ENCODE data around the gene TULP4.

TULP4 gene

GRCh38 chr6:158438226-158438625, 126.0 kb downstream of the TULP4 start:
- no peak overlapping the region for H3K27ac ChIP-seq
- TF ChIP-seq CTCF (conservative IDR thresholded peaks at IDR 0.05; ENCODE audit: low read depth) = no peak
- ChIA-PET CTCF (no interaction called here), POLR2A (ENCODE audit: low non-redundant PET) (no interaction called here)
- no peak for DNase-seq (ENCODE audit: low spot score)

GRCh38 chr6:158439255-158439654, 127.0 kb downstream of the TULP4 start:
- CTCF ChIA-PET = interaction anchor here (0.6 kb wide), 1 partner anchor 40 kb away, joined by 3 read pairs; no protein-coding TSS in a partner anchor
- POLR2A ChIA-PET (ENCODE audit: low non-redundant PET) = no interaction called here
- TF ChIP-seq CTCF (conservative IDR thresholded peaks at IDR 0.05; ENCODE audit: low read depth) = no peak
- no peak overlapping the region for H3K27ac ChIP-seq
- no peak for DNase-seq (ENCODE audit: low spot score)

- no peak for TF ChIP-seq CTCF (conservative IDR thresholded peaks at IDR 0.05; ENCODE audit: low read depth)
- CTCF ChIA-PET = no interaction called here
- no peak overlapping the region for H3K27ac ChIP-seq
- no peak for DNase-seq (ENCODE audit: low spot score)
- POLR2A ChIA-PET (ENCODE audit: low non-redundant PET) = no interaction called here
Observed at GRCh38 chr6:158441716-158442215, 129.5 kb downstream of the TULP4 start.

GRCh38 chr6:158442306-158442705, 130.0 kb downstream of the TULP4 start:
- ChIA-PET POLR2A (ENCODE audit: low non-redundant PET) (no interaction called here), CTCF (no interaction called here)
- DNase-seq (ENCODE audit: low spot score) = no peak
- no peak for TF ChIP-seq CTCF (conservative IDR thresholded peaks at IDR 0.05; ENCODE audit: low read depth)
- H3K27ac ChIP-seq = no peak overlapping the region

- POLR2A ChIA-PET (ENCODE audit: low non-redundant PET) = no interaction called here
- TF ChIP-seq CTCF (conservative IDR thresholded peaks at IDR 0.05; ENCODE audit: low read depth) = no peak
- no peak overlapping the region for H3K27ac ChIP-seq
- CTCF ChIA-PET = no interaction called here
- DNase-seq (ENCODE audit: low spot score) = no peak
Observed at GRCh38 chr6:158445426-158446085, 133.3 kb downstream of the TULP4 start.

- no peak for DNase-seq (ENCODE audit: low spot score)
- TF ChIP-seq CTCF (conservative IDR thresholded peaks at IDR 0.05; ENCODE audit: low read depth) = no peak
- POLR2A ChIA-PET (ENCODE audit: low non-redundant PET) = no interaction called here
- CTCF ChIA-PET = no interaction called here
- H3K27ac ChIP-seq = no peak overlapping the region
Observed at GRCh38 chr6:158448856-158449255, 136.6 kb downstream of the TULP4 start.
